GM12878 (cell line): Measurements from ENCODE around the gene WNT5B. TPM values are rescaled to one million over a fixed set of nuclear protein-coding genes. Genes with fewer than 3 reads are reported as not detected.

Source experiments
- ATAC-seq: fragments of 200-7000 bp; cut with Tn5 transposase; 3 replicates; pipeline ENCODE4 v1.9.1; 2020; ENCODE audit warnings: mild to moderate bottlenecking, moderate library complexity
- BruUV-seq: library from RNA; stranded (reverse); fragments of 400-500 nt; replicated peaks from 2 replicates; lab custom pipeline; 2021; lab: Mats Ljungman, UMichigan
- CTCF ChIA-PET: fragments of 300-600 bp; sonication (Branson Sonifier 250); formaldehyde crosslinking; extraction: SDS; loops from one replicate; lab custom pipeline; 2021; ENCODE audit warnings: inconsistent platforms; lab: Yijun Ruan, JAX
- POLR2A ChIA-PET: fragments of 350-600 bp; formaldehyde crosslinking; extraction: SDS; loops from one replicate; lab custom pipeline; 2021; ENCODE audit warnings: inconsistent platforms; lab: Charles Lee
- RAD21 ChIA-PET: fragments of 300-600 bp; sonication (Branson Sonifier 250); formaldehyde crosslinking; loops from one replicate; lab custom pipeline; 2023; ENCODE audit warnings: antibody characterized with exemption; ENCODE audit not compliant: unreplicated experiment; lab: Charles Lee
- SMC1A ChIA-PET: fragments of 300-600 bp; sonication (Branson Sonifier 250); formaldehyde crosslinking; loops from one replicate; lab custom pipeline; 2023; ENCODE audit not compliant: unreplicated experiment, uncharacterized antibody; lab: Charles Lee
- DNase-seq: peaks from one replicate; pipeline ENCODE4 v3.0.0-alpha.2; 2011; ENCODE audit warnings: low read depth, low spot score
- FAIRE-seq: peaks from 3 replicates; lab custom pipeline; 2011; peaks lifted over from hg19 to GRCh38; lab: Jason Lieb, UNC
- H2AFZ ChIP-seq: 2 replicates; pipeline ENCODE4 v1.6.0; 2011; ENCODE audit warnings: low read depth, low read length, control low read depth; ENCODE audit not compliant: control insufficient read depth
- H3K27ac ChIP-seq: 2 replicates; pipeline ENCODE4 v1.5.1; 2011; ENCODE audit warnings: control low read depth; ENCODE audit not compliant: control insufficient read depth, insufficient read depth
- H3K27me3 ChIP-seq, 2 experiments: replicated peaks in 1 of 2; 2 replicates each; pipeline versions ENCODE4 v1.6.0 to v1.6.1; 2011; ENCODE audit warnings: low read length in 1 of 2; ENCODE audit not compliant: control insufficient read depth in 2 of 2, insufficient read depth in 2 of 2
- H3K36me3 ChIP-seq, 2 experiments: 2 replicates each; pipeline ENCODE4 v1.5.1; 2011; ENCODE audit warnings: low read length in 1 of 2; ENCODE audit not compliant: control insufficient read depth in 2 of 2, insufficient read depth in 2 of 2
- H3K4me1 ChIP-seq: 2 replicates; pipeline ENCODE4 v1.6.1; 2011; ENCODE audit warnings: mild to moderate bottlenecking, low read length, moderate library complexity, mixed read lengths; ENCODE audit not compliant: control insufficient read depth, insufficient read depth
- H3K4me2 ChIP-seq: 2 replicates; pipeline ENCODE4 v1.6.0; 2011; ENCODE audit warnings: control low read depth; ENCODE audit not compliant: control insufficient read depth, insufficient read depth
- H3K4me3 ChIP-seq: fragments of 200-600 bp; sonication (generic); 2 replicates; pipeline ENCODE4 v1.5.1; 2016
- H3K79me2 ChIP-seq: 2 replicates; pipeline ENCODE4 v1.6.0; 2011; ENCODE audit warnings: low read length; ENCODE audit not compliant: control insufficient read depth, insufficient read depth
- H3K9ac ChIP-seq: 2 replicates; pipeline ENCODE4 v1.8.0; 2011; ENCODE audit warnings: low read length, control low read depth, mixed read lengths; ENCODE audit not compliant: control insufficient read depth, insufficient read depth
- H3K9me3 ChIP-seq: replicated peaks from 3 replicates; pipeline ENCODE4 v1.5.1; 2011; ENCODE audit warnings: mild to moderate bottlenecking, low read length; ENCODE audit not compliant: control insufficient read depth, insufficient read depth
- H4K20me1 ChIP-seq: 2 replicates; pipeline ENCODE4 v1.6.0; 2011; ENCODE audit not compliant: control insufficient read depth, insufficient read depth
- ATF2 ChIP-seq: IDR thresholded peaks from 2 replicates; pipeline ENCODE4 v1.6.1; 2012; ENCODE audit warnings: low read length, inconsistent platforms
- CBX3 ChIP-seq: fragments of 200-600 bp; sonication (generic); IDR thresholded peaks from 2 replicates; pipeline ENCODE4 v1.6.1; 2016; ENCODE audit warnings: low read depth, borderline replicate concordance
- GATAD2B ChIP-seq: fragments of 450-650 bp; conservative IDR thresholded peaks from 2 replicates; pipeline ENCODE4 v1.6.1; 2017; ENCODE audit warnings: low read depth, mild to moderate bottlenecking, moderate library complexity
- MEF2B ChIP-seq: fragments of 450-650 bp; IDR thresholded peaks from 2 replicates; pipeline ENCODE4 v1.6.1; 2018; ENCODE audit warnings: mild to moderate bottlenecking, moderate library complexity; ENCODE audit not compliant: partially characterized antibody, poor library complexity, severe bottlenecking
- SREBF1 ChIP-seq: IDR thresholded peaks from 2 replicates; pipeline ENCODE4 v1.6.1; 2012; ENCODE audit warnings: mild to moderate bottlenecking, low read length
- SREBF2 ChIP-seq: IDR thresholded peaks from 2 replicates; pipeline ENCODE4 v1.6.1; 2012; ENCODE audit warnings: mild to moderate bottlenecking, low read length
- WGBS: methylation state at CpG from one replicate; pipeline ENCODE4 v1.1.6; 2016; ENCODE audit warnings: low lambda C conversion rate; ENCODE audit not compliant: insufficient replicate concordance, insufficient coverage; ENCODE audit errors: missing lambda C conversion rate; 5-methylcytosine and 5-hydroxymethylcytosine counted together
- in situ Hi-C: fragments of 300-500 bp; cut with MboI; formaldehyde crosslinking; loops from 9 replicates; pipeline ENCODE4 v1.14.3; 2018; ENCODE audit warnings: mixed read lengths
- intact Hi-C: fragments of 100-400 bp; cut with micrococcal nuclease; formaldehyde crosslinking; loops from one replicate; pipeline ENCODE4 v1.14.2; 2022; ENCODE audit not compliant: unreplicated experiment
- polyA plus RNA-seq, 11 experiments: library from polyadenylated mRNA; depleted of rRNA in 4 of 11; unstranded in 6 of 11; stranded (reverse) in 5 of 11; fragments of >200 nt; fragmentation: Nextera tagmentation in 4 of 11; fragmentation: Illumina TruSeq in 1 of 11; extraction: Ambion mirVana in 4 of 11; extraction: Trizol in 1 of 11; gene quantifications; 1 replicate in 1 of 11; 2 replicates in 10 of 11; pipeline versions ENCODE4 v1.2.1 to v1.2.3, GENCODE V29; 2011 to 2016; ENCODE audit warnings: inconsistent platforms in 2 of 11, missing spikeins in 2 of 11, low read depth in 1 of 11
- total RNA-seq, 4 experiments: library from RNA; depleted of rRNA in 3 of 4; stranded (reverse); fragments of >200 nt in 3 of 4; fragmentation: Illumina TruSeq in 1 of 4; extraction: Trizol in 1 of 4; gene quantifications; 2 replicates each; pipeline versions ENCODE4 v1.2.1 to v1.2.3, GENCODE V29; 2013 to 2021

Gene WNT5B
- total and polyA plus RNA-seq, 10 of the 15 experiments (the other 5 are each of a cell fraction or from before 2014, with no cell fraction given) = 0.45 to 18.3 (median 5.4) TPM

GRCh38 chr12:1645819-1646218 is 16.8 kb downstream of the WNT5B start:
- no peak overlapping the region for H3K9ac ChIP-seq
- no peaks in the 10 kb centered on the region for H3K36me3 ChIP-seq
- no peaks in the 10 kb centered on the region for H3K79me2 ChIP-seq
- no peaks in the 10 kb centered on the region for H3K4me1 ChIP-seq
- in situ Hi-C loops = loop anchor here (5.0 to 10.0 kb wide), 3 partner anchors 141 to 939 kb away; no protein-coding TSS in a partner anchor
- H3K4me2 ChIP-seq = no peak overlapping the region
- ChIA-PET POLR2A (no interaction called here), SMC1A (interaction anchor here (1.7 kb wide), 1 partner anchor 145 kb away, joined by 7 read pairs; no protein-coding TSS in a partner anchor), CTCF (interaction anchor here (1.2 to 20.1 kb wide), 3 partner anchors 11 to 294 kb away, joined by 4 to 434 read pairs (median 110); no protein-coding TSS in a partner anchor), RAD21 (no interaction called here)
- no peak for DNase-seq
- no TSS peak for BruUV-seq
- no peaks in the 10 kb centered on the region for H3K9me3 ChIP-seq
- TF ChIP-seq CBX3 (no peak), ATF2 (no peak), MEF2B (no peak), GATAD2B (no peak), SREBF2 (no peak), SREBF1 (no peak)
- intact Hi-C loops = no loop called here
- no peak overlapping the region for H3K27ac ChIP-seq
- no peak for ATAC-seq
- no peak overlapping the region for H3K4me3 ChIP-seq
- H3K27me3 ChIP-seq = no peaks in the 10 kb centered on the region
- WGBS = 97% methylated on average over 20 of the region's 29 CpGs
- no peak overlapping the region for H2AFZ ChIP-seq
- no peak for FAIRE-seq
- no peaks in the 10 kb centered on the region for H4K20me1 ChIP-seq
